HG03439 (cell line): Measurements from ENCODE around the gene BCDIN3D.

ENCODE experiments used
- ATAC-seq: cut with Tn5 transposase; IDR thresholded peaks from one replicate; pipeline ENCODE4 v1.9.1; 2021; ENCODE audit warnings: mild to moderate bottlenecking, moderate library complexity; ENCODE audit not compliant: unreplicated experiment

BCDIN3D gene

DNA sequence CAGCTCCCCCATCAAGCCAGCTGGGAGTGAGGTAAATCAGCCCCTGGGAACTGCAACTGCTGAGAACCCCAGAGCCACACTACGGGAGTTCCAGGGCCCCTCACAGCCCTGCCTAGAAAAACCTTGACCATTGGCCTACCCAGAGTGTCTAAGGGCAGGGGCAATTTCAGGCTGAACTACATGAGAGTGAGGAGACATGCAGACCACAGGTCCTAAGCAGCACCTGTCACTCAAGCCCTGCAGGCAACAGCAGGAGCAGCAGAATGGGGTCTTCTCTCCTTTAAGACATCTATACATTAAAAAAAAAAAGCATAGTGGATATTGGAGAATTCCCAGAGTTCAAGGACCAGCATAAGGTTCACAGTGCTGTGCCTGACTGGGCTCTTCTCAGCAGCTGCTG lies 19.6 kb downstream of the BCDIN3D start:
- ATAC-seq, result no peak

DNA sequence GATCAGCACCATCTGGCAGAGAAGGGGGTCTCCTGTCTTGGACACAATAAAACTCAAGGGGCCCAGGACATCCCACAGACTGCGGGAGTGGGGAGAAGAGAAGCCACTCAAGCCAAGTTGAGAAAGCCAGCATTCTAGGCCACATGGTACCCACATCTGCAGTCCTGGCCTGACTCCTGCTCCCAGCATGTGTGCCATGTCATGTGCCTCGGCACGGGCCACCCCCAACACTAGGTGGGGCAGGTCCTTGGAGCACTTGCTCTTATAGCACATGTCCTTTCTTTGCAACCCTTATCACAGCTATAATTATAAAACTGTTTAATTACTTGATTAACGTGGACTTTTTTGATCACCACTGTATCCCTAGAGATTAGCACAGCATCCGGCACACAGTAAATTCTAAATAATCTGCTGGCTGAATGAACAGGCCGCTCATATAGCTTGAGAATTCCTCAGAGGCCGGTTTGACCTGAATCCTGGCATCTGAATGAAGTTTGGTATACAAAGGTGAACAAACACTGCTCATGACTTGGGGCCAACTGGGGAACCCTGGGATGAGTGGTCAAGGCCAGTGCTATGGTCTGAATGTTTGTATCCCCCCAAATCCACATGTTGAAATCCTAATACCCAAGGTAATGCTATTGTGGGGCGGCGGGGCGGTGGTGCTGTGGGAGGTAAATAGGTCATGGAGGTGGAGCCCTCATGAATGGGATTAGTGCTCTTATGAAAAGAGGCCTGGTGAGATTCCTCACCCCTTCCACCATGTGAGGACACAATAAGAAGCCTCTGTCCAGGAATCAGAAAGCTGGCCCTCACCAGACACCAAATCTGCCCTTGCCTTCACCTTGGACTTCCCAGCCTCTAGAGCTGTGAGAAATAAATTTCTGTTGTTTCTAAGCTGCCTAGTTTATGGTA lies 21.3 kb downstream of the BCDIN3D start:
- ATAC-seq, result no peak

DNA sequence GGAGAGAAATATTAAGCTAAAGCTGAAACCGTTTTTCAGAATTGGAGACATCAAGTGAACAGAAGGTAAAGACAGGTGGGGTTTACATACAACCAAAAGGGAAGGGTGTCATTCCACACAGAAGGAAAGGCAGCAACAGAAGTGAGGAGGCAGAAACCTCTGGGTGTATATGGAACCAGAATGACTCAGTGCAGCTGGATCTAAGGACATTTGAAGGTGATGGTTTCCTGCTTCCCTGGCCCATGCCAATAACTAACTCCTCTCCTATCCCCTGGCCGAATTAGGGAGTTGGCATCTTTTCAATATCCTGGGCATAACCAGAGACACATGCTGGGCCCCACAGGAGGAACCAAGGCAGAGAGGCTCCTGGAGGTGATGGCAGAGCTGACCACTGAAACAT lies 23.1 kb downstream of the BCDIN3D start:
- no peak for ATAC-seq

DNA sequence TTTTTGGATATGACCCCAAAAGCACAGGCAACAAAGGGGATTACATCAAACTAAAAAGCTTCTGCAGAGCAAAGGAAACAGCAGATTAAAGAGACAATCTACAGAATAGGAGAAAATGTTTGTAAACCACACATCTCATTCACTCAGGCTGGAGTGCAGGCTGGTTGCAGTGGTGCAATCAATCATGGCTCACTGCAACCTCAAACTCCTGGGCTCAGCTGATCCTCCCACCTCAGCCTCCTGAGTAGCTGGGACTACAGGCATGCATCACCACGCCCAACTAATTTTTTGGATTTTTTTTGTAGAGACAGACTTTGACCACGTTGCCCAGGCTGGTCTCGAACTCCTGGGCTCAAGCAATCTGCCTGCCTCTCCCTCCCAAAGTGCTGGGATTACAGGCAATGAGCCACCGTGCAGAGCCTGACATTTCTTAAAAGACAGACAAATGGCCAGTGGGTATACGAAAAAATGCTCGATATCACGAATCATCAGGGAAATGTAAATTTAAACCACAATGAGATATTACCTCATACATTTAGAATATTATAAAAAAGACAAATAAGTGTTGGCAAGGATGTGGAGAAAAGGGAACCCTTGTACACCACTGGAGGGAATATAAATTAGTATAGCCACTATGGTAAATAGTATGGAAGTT lies 24.5 kb downstream of the BCDIN3D start:
- no peak for ATAC-seq

DNA sequence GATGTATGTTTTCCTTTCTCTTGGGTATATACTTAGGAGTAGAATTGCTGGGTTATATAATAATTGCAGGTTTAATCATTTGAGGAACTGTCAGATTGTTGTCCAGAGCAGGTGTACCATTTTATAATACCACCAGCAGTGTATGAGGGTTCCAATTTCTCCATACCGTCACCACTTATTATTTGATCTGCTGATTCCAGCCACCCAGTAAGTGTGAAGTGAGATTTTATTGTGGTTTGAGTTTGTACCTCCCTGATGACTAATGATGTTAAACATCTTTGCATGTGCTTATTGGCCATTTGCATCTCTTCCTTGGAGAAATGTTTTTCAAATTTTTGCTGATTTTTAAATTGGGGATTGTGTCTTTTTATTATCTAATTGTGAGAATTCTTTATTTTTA lies 29.8 kb downstream of the BCDIN3D start:
- ATAC-seq, result no peak

DNA sequence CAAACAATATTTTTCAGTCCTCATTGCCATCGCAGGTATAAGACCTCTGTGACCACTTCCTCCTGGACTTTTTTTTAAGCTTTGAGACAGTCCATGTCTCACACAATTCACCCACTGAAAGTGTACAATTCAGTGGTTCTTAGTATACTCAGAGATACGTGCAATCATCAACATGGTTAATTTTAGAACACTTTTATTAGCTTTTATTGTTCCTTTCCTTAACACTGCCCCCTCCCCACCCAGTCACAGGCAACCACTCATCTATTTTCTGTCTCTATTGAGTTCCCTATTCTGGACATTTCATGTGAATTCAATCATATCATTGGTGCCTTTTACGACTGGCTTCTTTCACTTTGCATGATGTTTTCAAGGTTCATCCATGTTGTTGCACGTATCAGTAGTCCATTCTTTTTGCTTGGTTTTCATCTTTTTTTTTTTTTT lies 30.9 kb downstream of the BCDIN3D start:
- ATAC-seq, result no peak

DNA sequence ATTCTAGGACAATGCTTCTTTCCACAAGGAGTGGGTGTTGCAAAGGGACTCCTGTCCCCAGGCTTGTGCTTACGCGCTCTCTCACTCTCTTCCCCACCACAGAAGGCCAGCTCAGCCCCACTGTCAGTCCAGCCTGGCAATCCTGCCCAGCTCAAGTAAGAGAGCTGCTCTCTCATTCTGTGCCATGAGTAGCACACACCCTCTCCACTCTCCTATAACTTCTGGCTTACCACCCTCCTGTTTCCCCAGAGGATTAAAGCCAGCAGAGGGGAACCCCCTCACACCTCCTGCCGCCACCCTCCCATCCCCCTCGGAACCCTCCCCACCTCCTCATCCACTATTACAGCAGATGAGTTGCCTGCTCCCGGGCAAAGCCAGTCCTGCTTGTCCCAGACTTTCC lies 31.8 kb downstream of the BCDIN3D start:
- ATAC-seq, result no peak

DNA sequence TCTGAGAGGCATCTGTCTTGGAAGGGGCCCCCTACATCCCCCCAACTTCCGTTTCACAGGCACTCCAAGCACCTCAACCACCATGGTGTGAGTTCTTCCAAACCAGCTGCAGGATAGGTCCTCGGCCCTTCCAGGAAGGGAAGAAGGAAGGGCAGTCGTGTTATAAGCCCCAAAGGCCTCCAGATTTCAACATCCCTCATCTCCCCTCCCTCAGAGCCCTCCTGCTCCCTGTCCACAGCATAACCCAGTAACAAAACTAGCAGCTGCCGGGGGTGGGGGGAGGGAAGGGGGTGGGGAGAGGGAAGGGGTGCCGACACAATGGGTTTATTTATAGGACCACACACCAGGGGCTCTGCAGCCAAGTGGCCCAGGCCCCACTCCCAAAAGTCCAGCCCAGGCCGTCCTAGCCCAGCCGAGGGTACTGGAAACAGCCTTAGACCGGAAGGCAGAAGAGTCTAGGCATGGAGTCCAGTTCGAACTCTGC lies 33.0 kb downstream of the BCDIN3D start:
- ATAC-seq, result no peak

DNA sequence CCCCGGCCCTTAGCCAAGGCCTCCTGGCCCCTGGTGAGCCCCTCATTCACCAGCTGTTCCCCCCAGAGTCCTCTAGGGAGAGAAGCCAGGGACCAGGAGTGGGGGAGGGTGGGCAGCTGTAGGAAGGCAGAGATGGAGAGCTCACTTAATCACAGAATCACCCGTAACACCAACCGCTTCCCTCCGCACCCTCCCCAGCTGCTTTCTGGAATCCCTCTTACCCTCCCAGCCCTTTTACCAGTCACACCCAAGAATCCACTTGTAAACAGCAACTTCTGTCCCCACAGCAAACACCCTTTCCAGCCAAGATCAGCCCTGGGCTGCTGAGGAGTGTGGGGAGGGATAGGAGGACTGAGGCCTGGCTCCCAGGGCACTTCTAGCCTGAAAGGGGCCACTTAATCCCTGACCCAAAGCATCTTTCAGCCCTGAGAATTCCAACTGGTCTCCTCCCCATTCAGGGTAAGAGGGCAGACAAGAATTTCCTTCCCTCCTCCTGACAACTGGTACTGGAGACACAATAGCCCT lies 33.5 kb downstream of the BCDIN3D start:
- no peak for ATAC-seq

DNA sequence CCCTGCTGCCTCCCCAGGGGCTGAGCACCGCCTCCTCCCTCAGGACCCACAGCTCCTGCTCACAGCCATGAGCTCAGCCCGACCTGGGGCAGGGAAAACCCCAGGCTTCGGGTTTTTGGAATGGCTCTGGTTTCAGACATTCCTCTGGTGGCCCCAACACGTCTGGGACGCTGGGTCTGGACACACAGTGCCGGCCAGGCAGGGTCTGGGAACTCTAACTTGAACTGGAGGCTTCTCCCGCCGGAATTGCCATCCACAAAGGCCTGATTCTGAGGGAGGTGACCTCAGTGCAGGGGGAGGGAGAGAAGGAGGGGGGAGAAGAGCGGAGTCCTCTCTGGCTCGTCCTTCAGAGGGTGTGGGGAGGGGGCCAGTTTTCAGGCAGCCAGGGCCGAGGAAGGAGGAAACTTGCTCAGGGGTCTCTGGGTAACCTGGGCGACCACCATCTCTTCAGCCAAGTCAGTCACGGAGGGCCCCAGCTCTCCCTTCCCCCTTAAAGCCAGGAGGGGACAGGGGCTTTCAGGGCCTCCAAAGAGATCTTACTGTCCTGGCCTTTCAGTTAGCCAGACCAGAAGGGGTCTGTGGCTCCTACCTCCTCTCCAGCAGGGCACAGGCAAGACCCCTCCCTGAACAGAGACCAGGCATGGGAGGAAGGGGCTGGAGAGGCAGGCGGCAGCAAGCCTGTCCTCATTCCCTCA lies 34.1 kb downstream of the BCDIN3D start:
- ATAC-seq, result no peak

DNA sequence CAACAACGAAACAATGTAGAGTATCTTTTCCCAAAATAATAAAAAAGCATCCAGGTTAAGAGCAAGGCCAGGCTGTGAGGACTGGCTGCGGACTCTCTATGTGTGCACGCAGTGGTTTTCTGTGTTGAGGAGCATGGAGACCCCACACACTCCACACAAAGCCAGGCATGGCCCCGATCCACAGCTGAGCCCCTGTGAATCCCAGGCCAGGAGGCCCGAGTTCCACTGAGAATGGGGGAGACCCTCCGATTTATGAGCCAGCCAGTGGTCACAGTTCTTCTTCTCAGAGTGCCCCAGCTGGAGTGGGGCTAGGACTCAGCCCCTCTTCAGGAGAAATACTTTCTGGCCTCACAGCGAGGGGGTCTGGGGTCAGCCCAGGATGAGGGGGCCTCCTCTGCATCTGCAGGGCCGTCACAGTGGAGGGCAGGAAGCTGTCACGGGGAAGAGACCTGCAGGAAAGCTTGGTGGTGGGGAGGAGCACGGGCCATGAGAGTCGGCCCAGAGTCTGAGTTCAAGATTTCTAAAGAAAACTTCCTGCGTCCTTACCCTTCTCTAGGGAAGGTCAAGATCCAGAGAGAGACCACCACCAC lies 34.8 kb downstream of the BCDIN3D start:
- no peak for ATAC-seq

DNA sequence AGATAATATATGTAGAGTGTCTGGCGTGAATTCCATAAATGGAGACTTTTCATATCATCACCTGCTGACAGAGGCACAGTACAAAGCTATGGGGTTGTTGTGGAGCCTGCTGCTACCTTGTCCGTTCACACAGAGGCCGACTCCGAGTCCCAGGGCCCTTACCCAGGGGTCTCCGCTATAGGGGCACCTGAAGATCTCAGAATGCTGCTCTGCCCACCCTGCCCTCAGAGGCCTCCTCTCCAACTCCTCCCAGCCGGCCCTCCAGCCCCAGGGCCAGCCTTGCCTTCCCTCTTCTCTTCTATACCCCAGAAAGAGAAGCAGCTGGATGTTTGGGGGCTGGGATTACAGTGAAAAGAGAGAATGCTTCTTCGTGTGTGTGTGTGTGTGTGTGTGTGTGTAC lies 36.0 kb downstream of the BCDIN3D start:
- no peak for ATAC-seq

DNA sequence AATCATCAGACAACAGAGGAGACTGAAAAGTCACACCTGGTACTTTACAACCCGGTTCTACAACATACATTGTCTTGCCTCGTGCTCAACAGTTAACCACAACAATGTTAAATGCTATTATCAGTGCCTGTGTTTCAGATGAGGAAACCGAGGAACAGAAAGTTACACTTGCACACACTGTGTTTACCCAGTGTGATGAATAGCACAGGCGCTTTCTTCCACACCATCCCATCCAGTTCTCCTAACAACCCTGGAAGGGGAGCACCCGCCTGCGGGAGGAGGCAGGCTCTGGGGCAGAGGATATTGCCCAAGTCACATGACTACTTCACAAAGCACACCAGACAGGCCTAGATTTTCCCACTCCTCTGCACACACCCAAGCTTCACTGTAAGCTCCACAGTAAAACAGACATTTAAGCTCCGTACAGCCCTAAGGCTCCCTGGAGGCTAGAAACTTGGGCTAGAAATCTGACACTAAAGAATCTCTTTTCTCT lies 36.5 kb downstream of the BCDIN3D start:
- no peak for ATAC-seq

DNA sequence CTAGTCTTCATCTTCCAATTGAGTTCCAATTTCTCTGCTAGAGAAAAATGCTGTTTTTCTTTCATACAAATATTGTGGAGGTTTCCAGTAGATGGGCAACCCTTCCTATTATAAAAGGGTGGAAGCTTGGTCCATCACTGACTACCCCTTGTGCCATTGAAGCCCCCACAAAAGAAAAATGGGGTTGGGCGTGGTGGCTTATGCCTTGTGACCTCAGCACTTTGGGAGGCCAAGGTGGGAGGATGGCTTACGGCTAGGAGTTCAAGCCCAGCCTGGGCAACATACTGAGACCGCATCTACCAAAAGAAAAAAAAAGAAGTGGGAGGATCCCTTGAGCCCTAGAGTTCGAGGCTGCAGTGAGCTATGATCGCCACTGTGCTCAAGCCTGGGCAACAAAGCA lies 37.5 kb downstream of the BCDIN3D start:
- ATAC-seq, result no peak

DNA sequence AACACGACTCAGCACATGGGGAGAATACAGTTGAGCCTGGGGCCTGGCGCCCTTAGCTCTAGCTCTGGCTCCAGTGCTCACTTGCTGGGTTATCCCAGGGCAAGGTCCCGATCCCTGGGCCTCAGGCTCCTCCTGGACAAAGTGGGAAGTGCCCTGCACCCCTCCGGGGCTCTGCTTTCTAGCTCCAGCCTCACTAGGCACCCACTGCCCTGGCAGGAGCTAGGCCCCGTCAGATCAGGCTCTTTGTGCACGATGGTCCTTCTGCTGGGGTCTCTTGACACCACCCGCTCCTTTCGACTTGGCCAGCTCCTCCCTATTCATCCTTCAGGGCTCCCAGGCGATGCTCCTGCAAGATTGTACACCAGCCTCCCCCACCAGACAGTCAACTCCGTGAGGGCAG lies 38.1 kb downstream of the BCDIN3D start:
- no peak for ATAC-seq

DNA sequence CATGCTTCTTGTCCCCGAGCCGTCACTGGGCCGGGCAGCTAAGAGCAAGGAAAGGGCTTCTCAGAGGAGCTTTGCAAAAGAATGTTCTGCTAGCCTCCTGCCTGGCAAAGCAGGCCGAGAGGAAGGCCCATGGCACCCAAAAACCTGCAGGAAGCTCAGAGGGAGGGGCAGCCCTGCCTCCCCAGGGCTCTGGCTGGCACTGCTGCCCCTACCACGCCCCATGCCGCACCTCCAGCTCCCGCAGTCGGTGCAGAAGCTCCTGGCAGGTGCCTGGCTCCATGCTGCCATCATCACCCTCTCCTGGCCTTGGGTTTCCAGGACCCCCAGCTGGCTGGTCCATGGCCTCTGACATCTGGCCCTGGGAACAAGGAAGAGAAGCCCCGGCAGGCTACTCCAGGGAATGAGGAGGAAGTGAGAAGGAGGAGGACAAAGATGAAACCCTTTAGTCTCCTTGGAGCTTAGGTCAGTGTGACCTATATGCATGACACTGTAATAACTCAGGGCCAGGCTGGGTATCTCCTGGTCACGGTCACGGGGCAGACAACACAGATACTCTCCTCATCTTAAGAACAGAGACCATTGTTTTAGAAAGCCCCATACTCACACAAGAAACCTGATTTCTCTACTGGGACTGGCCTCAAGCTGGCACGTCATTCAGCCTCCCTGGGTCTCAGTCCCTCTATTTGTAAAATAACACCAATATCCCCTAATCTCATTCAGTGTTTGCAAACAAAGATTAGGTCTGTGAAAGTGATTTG lies 39.0 kb downstream of the BCDIN3D start:
- ATAC-seq, result no peak

DNA sequence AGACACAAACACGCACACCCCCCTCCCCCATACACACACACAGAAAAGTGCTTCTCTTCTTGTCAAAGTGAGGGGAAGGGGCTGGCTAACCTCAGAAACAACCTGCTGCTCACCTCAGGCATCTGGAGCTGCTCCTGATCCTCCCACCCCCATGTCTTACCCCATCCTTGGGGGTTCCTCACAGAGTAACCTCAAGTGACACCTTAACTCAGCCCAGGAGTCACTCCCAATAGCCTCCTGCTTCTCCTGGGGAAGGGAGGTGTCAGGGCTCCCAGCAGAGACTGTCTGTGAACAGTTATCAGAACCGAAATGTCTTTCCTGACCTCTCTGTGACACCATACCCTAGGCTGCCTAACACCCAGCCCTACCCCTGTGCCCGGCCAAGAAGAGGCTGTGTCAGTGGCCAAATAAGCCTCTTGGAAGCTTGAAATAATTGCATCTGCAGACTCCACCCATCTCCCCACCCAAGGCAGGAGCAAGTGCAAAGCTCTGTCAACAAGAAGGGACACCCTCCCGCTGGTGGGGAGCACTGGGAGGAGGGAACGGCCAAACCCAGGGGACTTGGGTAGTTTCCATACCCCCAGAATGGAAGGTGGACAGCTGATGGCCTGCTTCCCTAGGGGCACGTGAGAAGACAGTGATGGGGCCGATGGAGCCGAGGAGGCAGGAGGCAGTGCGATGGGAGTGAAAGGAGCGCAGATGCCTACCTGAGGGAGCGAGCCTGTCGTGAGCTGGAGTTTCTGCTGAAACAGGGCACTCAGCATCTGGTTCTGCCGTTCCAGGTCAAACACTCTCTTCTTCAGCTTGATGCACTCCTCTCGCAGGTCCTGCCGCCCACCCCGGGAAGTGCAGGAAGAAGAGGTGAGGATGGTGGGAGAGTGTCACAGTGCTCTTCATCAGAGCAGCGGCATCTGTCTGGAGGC lies 41.5 kb downstream of the BCDIN3D start:
- no peak for ATAC-seq

DNA sequence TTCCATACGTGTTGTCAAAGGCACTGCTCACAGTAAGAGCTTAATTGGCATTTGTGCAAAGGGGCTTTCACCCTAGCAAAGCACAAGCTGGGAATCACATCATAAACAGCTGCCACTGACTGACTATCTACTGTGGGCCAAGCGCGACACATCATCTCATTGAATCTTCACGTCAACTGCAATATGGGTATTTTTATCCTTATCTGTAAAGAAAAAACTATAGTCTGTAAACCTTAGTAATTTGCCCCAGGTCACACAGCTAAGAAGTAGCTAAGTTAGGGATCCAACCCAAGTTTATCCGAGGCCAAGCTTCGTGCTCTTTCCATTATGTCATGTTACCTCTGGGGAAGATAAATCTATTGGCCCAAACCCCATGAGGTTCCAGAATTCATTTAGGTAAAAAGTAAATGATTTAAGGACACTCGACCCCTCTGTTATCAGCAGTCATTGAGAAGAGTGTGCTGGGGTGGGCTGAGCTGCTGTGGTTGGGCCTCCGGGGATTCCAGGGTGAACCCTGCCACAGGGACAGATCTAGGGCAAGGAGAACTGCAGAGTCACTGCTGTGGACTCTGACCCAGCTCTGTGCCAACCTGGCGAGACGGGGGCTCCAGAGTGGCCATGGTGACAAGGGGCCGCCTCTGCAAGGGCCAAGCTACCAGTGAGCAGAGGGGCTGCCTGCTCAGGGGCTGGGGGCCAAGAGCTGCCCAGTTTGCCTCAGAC lies 42.3 kb downstream of the BCDIN3D start:
- ATAC-seq, result no peak
